HG02884 (cell line): Measurements from ENCODE around the gene TDRKH.
"Not testable (repeated sequence)": the region's sequence is repeated elsewhere in the genome, so short reads cannot be mapped to it uniquely, and the experiment has no call there.

Source experiments
- ATAC-seq: cut with Tn5 transposase; IDR thresholded peaks from one replicate; pipeline ENCODE4 v1.9.1; 2021; ENCODE audit warnings: mild to moderate bottlenecking, moderate library complexity; ENCODE audit not compliant: unreplicated experiment

The TDRKH gene

GRCh38 chr1:151803164-151803563, 12.9 kb upstream of the TDRKH start:
- no peak for ATAC-seq

GRCh38 chr1:151802372-151802771, 12.1 kb upstream of the TDRKH start:
- no peak for ATAC-seq

GRCh38 chr1:151801846-151802245, 11.5 kb upstream of the TDRKH start:
- ATAC-seq, result no peak

- ATAC-seq, result no peak
Observed at GRCh38 chr1:151801310-151801820, 11.1 kb upstream of the TDRKH start.

GRCh38 chr1:151800830-151801229, 10.5 kb upstream of the TDRKH start:
- no peak for ATAC-seq

- no peak for ATAC-seq
Observed at GRCh38 chr1:151799179-151800022, 9.1 kb upstream of the TDRKH start.

- ATAC-seq, result no peak
Observed at GRCh38 chr1:151798571-151798970, 8.3 kb upstream of the TDRKH start.

GRCh38 chr1:151790940-151791651, 796 bp upstream of the TDRKH start:
- no peak for ATAC-seq

- ATAC-seq, result no peak
Observed at GRCh38 chr1:151787689-151788088, 2.6 kb downstream of the TDRKH start.

- no peak for ATAC-seq
Observed at GRCh38 chr1:151783796-151784195, 6.5 kb downstream of the TDRKH start.

- no peak for ATAC-seq
Observed at GRCh38 chr1:151782741-151783140, 7.6 kb downstream of the TDRKH start.

- not testable (repeated sequence) for ATAC-seq
Observed at GRCh38 chr1:151782026-151782425, 8.3 kb downstream of the TDRKH start.

- ATAC-seq, result not testable (repeated sequence)
Observed at GRCh38 chr1:151780736-151781135, 9.6 kb downstream of the TDRKH start.

- no peak for ATAC-seq
Observed at GRCh38 chr1:151779852-151780251, 10.4 kb downstream of the TDRKH start.

- no peak for ATAC-seq
Observed at GRCh38 chr1:151777317-151777716, 13.0 kb downstream of the TDRKH start.

GRCh38 chr1:151776665-151777062, 13.6 kb downstream of the TDRKH start:
- ATAC-seq, result no peak

GRCh38 chr1:151775894-151776664, 14.2 kb downstream of the TDRKH start:
- no peak for ATAC-seq

- no peak for ATAC-seq
Observed at GRCh38 chr1:151774256-151774922, 15.9 kb downstream of the TDRKH start.

GRCh38 chr1:151773702-151774101, 16.6 kb downstream of the TDRKH start:
- no peak for ATAC-seq

GRCh38 chr1:151769270-151769669, 21.0 kb downstream of the TDRKH start:
- not testable (repeated sequence) for ATAC-seq
